PC-3 (cell line): ENCODE data around the gene ATP6V1G3. TPM values are rescaled to one million over a fixed set of nuclear protein-coding genes. Genes with fewer than 3 reads are reported as not detected.

ENCODE experiments used
- ATAC-seq: fragments of 200-7000 bp; cut with Tn5 transposase; 2 replicates; pipeline ENCODE4 v1.9.1; 2020; ENCODE audit warnings: mild to moderate bottlenecking, moderate library complexity
- BruUV-seq: library from RNA; stranded (reverse); fragments of 400-500 nt; replicated peaks from 2 replicates; lab custom pipeline; 2021; lab: Mats Ljungman, UMichigan
- CTCF ChIA-PET: fragments of 300-600 bp; sonication (Branson Sonifier 250); formaldehyde crosslinking; loops from one replicate; lab custom pipeline; 2022; ENCODE audit warnings: antibody characterized with exemption; lab: Charles Lee
- POLR2A ChIA-PET: fragments of 300-600 bp; sonication (Branson Sonifier 250); formaldehyde crosslinking; loops from one replicate; lab custom pipeline; 2022; ENCODE audit warnings: antibody characterized with exemption; ENCODE audit not compliant: unreplicated experiment; lab: Charles Lee
- DNase-seq: peaks from one replicate; pipeline ENCODE4 v3.0.0-alpha.2; 2015
- H2AFZ ChIP-seq: fragments of 300-600 bp; sonication (generic); 2 replicates; pipeline ENCODE4 v1.6.0; 2016; ENCODE audit warnings: antibody characterized with exemption, low read length
- H3F3A ChIP-seq: fragments of 300-600 bp; sonication (generic); one replicate; pipeline ENCODE4 v1.6.0; 2017; ENCODE audit warnings: antibody characterized with exemption, low read length, control low read depth, mild to moderate bottlenecking; ENCODE audit not compliant: unreplicated experiment
- H3K27ac ChIP-seq: fragments of 300-600 bp; sonication (generic); 2 replicates; pipeline ENCODE4 v1.5.1; 2016; ENCODE audit warnings: mild to moderate bottlenecking, low read length
- H3K27me3 ChIP-seq: fragments of 300-600 bp; sonication (generic); 2 replicates; pipeline ENCODE4 v1.6.1; 2016; ENCODE audit warnings: low read length, mixed read lengths
- H3K36me3 ChIP-seq: fragments of 300-600 bp; sonication (generic); 2 replicates; pipeline ENCODE4 v1.6.1; 2016; ENCODE audit warnings: low read depth, mixed run types, low read length, mixed read lengths
- H3K4me1 ChIP-seq: fragments of 300-600 bp; sonication (generic); 2 replicates; pipeline ENCODE4 v1.5.1; 2016; ENCODE audit warnings: low read length; ENCODE audit not compliant: insufficient read depth
- H3K4me2 ChIP-seq: fragments of 300-600 bp; sonication (generic); 2 replicates; pipeline ENCODE4 v1.6.0; 2016; ENCODE audit warnings: low read length
- H3K4me3 ChIP-seq: fragments of 300-600 bp; sonication (generic); 2 replicates; pipeline ENCODE4 v1.5.1; 2016; ENCODE audit warnings: mild to moderate bottlenecking, low read length, mixed read lengths
- H3K79me2 ChIP-seq: fragments of 300-600 bp; sonication (generic); 2 replicates; pipeline ENCODE4 v1.6.1; 2017; ENCODE audit warnings: low read length, mixed read lengths
- H3K9ac ChIP-seq: fragments of 300-600 bp; sonication (generic); 2 replicates; pipeline ENCODE4 v1.6.0; 2016; ENCODE audit warnings: mild to moderate bottlenecking, low read length
- H3K9me2 ChIP-seq: fragments of 300-600 bp; sonication (generic); replicated peaks from 2 replicates; pipeline ENCODE4 v1.6.1; 2016; ENCODE audit warnings: mixed run types, low read length, mixed read lengths
- H3K9me3 ChIP-seq: fragments of 300-600 bp; sonication (generic); 2 replicates; pipeline ENCODE4 v1.6.1; 2016; ENCODE audit warnings: low read length, mixed read lengths
- H4K20me1 ChIP-seq: fragments of 300-600 bp; sonication (generic); 2 replicates; pipeline ENCODE4 v1.6.1; 2016; ENCODE audit warnings: low read length, mixed read lengths
- EZH2 ChIP-seq: fragments of 300-600 bp; sonication (generic); IDR thresholded peaks from one replicate; pipeline ENCODE4 v1.6.1; 2017; ENCODE audit warnings: antibody characterized with exemption, mild to moderate bottlenecking, low read length; ENCODE audit not compliant: unreplicated experiment
- EZH2phosphoT487 ChIP-seq: fragments of 300-600 bp; sonication (generic); IDR thresholded peaks from 2 replicates; pipeline ENCODE4 v1.6.1; 2018; ENCODE audit warnings: mild to moderate bottlenecking, antibody characterized with exemption, low read length, borderline replicate concordance
- intact Hi-C: fragments of 100-400 bp; cut with micrococcal nuclease; formaldehyde crosslinking; loops from 2 replicates; pipeline ENCODE4 v1.9.0; 2023
- total RNA-seq: library from RNA; depleted of rRNA; stranded (reverse); fragments of >200 nt; gene quantifications from 2 replicates; pipeline ENCODE4 v1.2.3, GENCODE V29; 2014
- TF ChIP-seq, protein P1 (sequence below): fragments of 300-600 bp; sonication (generic); conservative IDR thresholded peaks from 2 replicates; pipeline ENCODE4 v1.5.1; 2017; ENCODE audit warnings: antibody characterized with exemption, low read depth, mild to moderate bottlenecking, low read length

Gene ATP6V1G3
- total RNA-seq, 1 experiment from 2014 or later = not detected

DNA sequence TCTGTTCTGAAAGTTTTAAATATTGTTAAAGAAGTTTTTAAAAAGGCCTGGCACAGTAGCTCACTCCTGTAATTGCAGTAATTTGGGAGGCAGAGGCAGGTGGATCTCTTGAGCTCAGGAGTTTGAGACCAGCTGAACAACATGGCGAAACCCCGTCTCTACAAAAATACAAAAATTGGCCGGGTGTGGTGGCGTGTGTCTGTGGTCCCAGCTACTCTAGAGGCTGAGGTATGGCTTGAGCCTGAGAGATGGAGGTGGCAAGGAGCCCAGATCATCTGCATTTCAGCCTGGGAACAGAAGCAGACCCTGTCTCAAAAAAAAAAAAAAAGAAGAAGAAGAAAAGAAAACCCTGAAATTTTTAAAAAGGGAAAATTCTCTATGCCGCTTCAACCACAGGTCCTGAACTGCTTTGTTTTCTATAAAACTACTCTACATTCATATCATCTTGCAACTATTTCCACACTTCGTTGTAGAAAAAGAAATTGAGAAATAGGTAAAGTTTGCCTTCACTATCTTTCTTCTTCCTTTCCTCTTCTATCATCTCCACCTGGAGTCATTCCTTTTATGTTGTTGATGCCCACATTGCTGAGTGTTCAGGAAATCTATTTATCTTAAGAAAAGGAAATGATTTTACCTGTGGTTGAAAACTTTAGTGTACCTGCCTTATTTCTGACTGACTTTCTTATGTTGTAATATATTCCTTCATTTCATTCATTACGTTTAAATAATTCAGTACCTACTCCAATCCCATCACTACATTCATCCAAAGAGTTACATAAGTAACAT, 1.7 kb downstream of the ATP6V1G3 start:
- Histone ChIP-seq H3K9me3 (no peaks in the 10 kb centered on the region), H3K4me1 (peaks cover 21% of the 10 kb centered on the region), H3K36me3 (no peaks in the 10 kb centered on the region), H3K27ac (no peak overlapping the region), H2AFZ (no peak overlapping the region), H3K4me3 (no peak overlapping the region), H3K79me2 (no peaks in the 10 kb centered on the region), H4K20me1 (no peaks in the 10 kb centered on the region), H3K9ac (no peak overlapping the region), H3K27me3 (no peaks in the 10 kb centered on the region), H3F3A (no peaks in the 10 kb centered on the region), H3K4me2 (no peak overlapping the region), H3K9me2 (no peaks in the 10 kb centered on the region)
- intact Hi-C loops = no loop called here
- BruUV-seq = no TSS peak
- no peak for ATAC-seq
- CTCF ChIA-PET = no interaction called here
- POLR2A ChIA-PET = no interaction called here
- DNase-seq = no peak
- TF ChIP-seq, protein P1, sequence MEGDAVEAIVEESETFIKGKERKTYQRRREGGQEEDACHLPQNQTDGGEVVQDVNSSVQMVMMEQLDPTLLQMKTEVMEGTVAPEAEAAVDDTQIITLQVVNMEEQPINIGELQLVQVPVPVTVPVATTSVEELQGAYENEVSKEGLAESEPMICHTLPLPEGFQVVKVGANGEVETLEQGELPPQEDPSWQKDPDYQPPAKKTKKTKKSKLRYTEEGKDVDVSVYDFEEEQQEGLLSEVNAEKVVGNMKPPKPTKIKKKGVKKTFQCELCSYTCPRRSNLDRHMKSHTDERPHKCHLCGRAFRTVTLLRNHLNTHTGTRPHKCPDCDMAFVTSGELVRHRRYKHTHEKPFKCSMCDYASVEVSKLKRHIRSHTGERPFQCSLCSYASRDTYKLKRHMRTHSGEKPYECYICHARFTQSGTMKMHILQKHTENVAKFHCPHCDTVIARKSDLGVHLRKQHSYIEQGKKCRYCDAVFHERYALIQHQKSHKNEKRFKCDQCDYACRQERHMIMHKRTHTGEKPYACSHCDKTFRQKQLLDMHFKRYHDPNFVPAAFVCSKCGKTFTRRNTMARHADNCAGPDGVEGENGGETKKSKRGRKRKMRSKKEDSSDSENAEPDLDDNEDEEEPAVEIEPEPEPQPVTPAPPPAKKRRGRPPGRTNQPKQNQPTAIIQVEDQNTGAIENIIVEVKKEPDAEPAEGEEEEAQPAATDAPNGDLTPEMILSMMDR = no peak
- TF ChIP-seq EZH2 (no peak), EZH2phosphoT487 (no peak)

DNA sequence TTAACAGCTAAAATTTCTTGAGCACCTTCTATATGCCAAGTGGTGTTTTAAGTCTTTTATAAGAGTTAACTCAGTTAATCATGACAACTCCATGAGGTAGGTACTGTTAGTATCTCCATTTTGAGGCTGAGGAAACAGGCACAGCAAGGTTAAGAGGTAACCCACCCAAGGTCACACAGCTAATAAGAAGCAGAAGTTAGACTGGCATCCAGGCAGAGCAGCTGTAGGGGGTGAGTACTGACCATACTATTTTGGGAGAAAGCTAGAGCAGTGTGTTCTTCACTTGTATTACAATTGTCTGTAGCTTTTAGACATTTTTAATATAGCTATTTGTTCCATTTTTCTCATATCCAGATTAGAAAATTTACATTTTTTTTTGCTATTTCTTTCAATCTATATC, 4.8 kb downstream of the ATP6V1G3 start:
- H3K9me2 ChIP-seq = no peaks in the 10 kb centered on the region
- no peak overlapping the region for H3K9ac ChIP-seq
- no peaks in the 10 kb centered on the region for H3K9me3 ChIP-seq
- H3K79me2 ChIP-seq = no peaks in the 10 kb centered on the region
- ChIA-PET CTCF (no interaction called here), POLR2A (no interaction called here)
- no peak for TF ChIP-seq EZH2phosphoT487
- no peak for TF ChIP-seq EZH2
- TF ChIP-seq, protein P1 = no peak
- H3K27me3 ChIP-seq = no peaks in the 10 kb centered on the region
- no peak for ATAC-seq
- no peak overlapping the region for H3K4me2 ChIP-seq
- peaks cover 10% of the 10 kb centered on the region for H3K4me1 ChIP-seq
- H2AFZ ChIP-seq = no peak overlapping the region
- no peaks in the 10 kb centered on the region for H4K20me1 ChIP-seq
- intact Hi-C loops = no loop called here
- no peak overlapping the region for H3K4me3 ChIP-seq
- H3K27ac ChIP-seq = no peak overlapping the region
- no peaks in the 10 kb centered on the region for H3F3A ChIP-seq
- BruUV-seq = no TSS peak
- H3K36me3 ChIP-seq = no peaks in the 10 kb centered on the region
- DNase-seq = no peak
